ENCODE results near the gene STRN4. TPM values are rescaled to one million over a fixed set of nuclear protein-coding genes. Genes with fewer than 3 reads are reported as not detected.
A peak's percentile ranks its signal among the peaks of the same experiment; 100 is the strongest.

STRN4 gene
- total RNA-seq, 1 donor from 2014 or later, result 69.1 TPM

DNA sequence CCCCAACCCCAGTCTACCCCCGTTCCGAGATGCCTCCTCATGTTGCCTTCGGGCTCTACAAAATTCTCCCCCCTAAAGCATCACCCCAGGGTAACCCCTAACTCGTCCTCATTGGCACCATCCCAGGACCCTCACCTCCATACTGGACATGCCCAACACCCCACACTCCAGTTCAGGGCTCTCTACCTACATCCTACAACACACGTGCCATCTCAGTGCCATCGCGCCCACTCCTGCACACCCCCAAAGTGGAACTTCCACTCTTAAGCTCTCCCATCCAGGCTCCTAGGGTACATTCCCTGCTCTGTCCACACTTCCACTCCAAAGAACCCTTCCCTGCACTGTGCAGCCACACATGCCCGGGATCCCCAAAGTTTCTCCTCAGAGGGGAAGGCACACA is 1.2 kb downstream of the STRN4 start:
- ATAC-seq, result peak; percentile 4 to 31
- Histone ChIP-seq H3K27me3 (ENCODE audit: low read depth) (no peaks in the 10 kb centered on the region), H3K9me3 (no peaks in the 10 kb centered on the region), H3K4me3 (peak overlapping the region; percentile 96), H3K27ac (peak overlapping the region; percentile 88), H3K36me3 (peaks cover 16% of the 10 kb centered on the region), H3K4me1 (peaks cover 48% of the 10 kb centered on the region)
- no peak for DNase-seq
- no peak for TF ChIP-seq CTCF (IDR thresholded peaks at IDR 0.05)
- intact Hi-C loops (cut with DNase I), result no loop called here

- ATAC-seq (no peak), DNase-seq (no peak)
- no peak for TF ChIP-seq CTCF (IDR thresholded peaks at IDR 0.05)
- Histone ChIP-seq H3K36me3 (peaks cover 17% of the 10 kb centered on the region), H3K4me1 (peaks cover 55% of the 10 kb centered on the region), H3K27ac (no peak overlapping the region), H3K9me3 (no peaks in the 10 kb centered on the region), H3K4me3 (peak overlapping the region; percentile 96), H3K27me3 (ENCODE audit: low read depth) (no peaks in the 10 kb centered on the region)
- intact Hi-C loops (cut with DNase I), result no loop called here
These were observed 2.1 kb downstream of the STRN4 start for GRCh38 chr19:46744005-46744691.

GRCh38 chr19:46742926-46743480 is 3.2 kb downstream of the STRN4 start:
- H3K27me3 ChIP-seq (ENCODE audit: low read depth), result no peaks in the 10 kb centered on the region
- TF ChIP-seq CTCF (IDR thresholded peaks at IDR 0.05), result no peak
- no peak overlapping the region for H3K27ac ChIP-seq

GRCh38 chr19:46741447-46741846 is 4.8 kb downstream of the STRN4 start:
- no peak for TF ChIP-seq CTCF (IDR thresholded peaks at IDR 0.05)
- no peak for DNase-seq
- Histone ChIP-seq H3K9me3 (no peaks in the 10 kb centered on the region), H3K27ac (no peak overlapping the region), H3K27me3 (ENCODE audit: low read depth) (no peaks in the 10 kb centered on the region), H3K36me3 (peaks cover 44% of the 10 kb centered on the region), H3K4me1 (peaks cover 75% of the 10 kb centered on the region), H3K4me3 (no peak overlapping the region)
- no peak for ATAC-seq
- intact Hi-C loops (cut with DNase I), result no loop called here

More at GRCh38 chr19:46742926-46743480, 3.2 kb downstream of the STRN4 start:
- Histone ChIP-seq H3K4me1 (peaks cover 66% of the 10 kb centered on the region), H3K4me3 (no peak overlapping the region), H3K36me3 (peaks cover 28% of the 10 kb centered on the region), H3K9me3 (no peaks in the 10 kb centered on the region)
- no peak for ATAC-seq
- intact Hi-C loops (cut with DNase I), result no loop called here
- DNase-seq, result no peak

GRCh38 chr19:46739290-46739771 is 6.9 kb downstream of the STRN4 start:
- Histone ChIP-seq H3K4me1 (peaks cover 71% of the 10 kb centered on the region), H3K9me3 (no peaks in the 10 kb centered on the region), H3K27ac (peak overlapping the region; percentile 31), H3K27me3 (ENCODE audit: low read depth) (no peaks in the 10 kb centered on the region), H3K36me3 (peaks cover 65% of the 10 kb centered on the region), H3K4me3 (no peak overlapping the region)
- no peak for TF ChIP-seq CTCF (IDR thresholded peaks at IDR 0.05)
- ATAC-seq (peak; percentile 54 to 75), DNase-seq (no peak)
- intact Hi-C loops (cut with DNase I), result no loop called here
